ENCODE measurements around the gene IL10.

IL10 gene

GRCh38 chr1:206727981-206728696 is 44.2 kb downstream of the IL10 start:
- H3K4me3 ChIP-seq, result no peak overlapping the region
- H3K27ac ChIP-seq, result no peak overlapping the region
- TF ChIP-seq CTCF (IDR thresholded peaks at IDR 0.05), result no peak
- DNase-seq (ENCODE audit: low spot score), result no peak

- TF ChIP-seq CTCF (IDR thresholded peaks at IDR 0.05), result no peak
- peak; percentile 55 for DNase-seq (ENCODE audit: low spot score)
- H3K4me3 ChIP-seq, result no peak overlapping the region
- no peak overlapping the region for H3K27ac ChIP-seq
These were observed 47.0 kb downstream of the IL10 start for GRCh38 chr1:206725109-206725963.

GRCh38 chr1:206723805-206724472 is 48.4 kb downstream of the IL10 start:
- peak; percentile 82 for DNase-seq (ENCODE audit: low spot score)
- Histone ChIP-seq H3K4me3 (peak overlapping the region; percentile 19), H3K27ac (peak overlapping the region; percentile 57 to 79)
- TF ChIP-seq CTCF (IDR thresholded peaks at IDR 0.05), result no peak

GRCh38 chr1:206723462-206723804 is 48.9 kb downstream of the IL10 start:
- DNase-seq (ENCODE audit: low spot score), result no peak
- peak overlapping the region; percentile 57 to 79 for H3K27ac ChIP-seq
- H3K4me3 ChIP-seq, result peak overlapping the region; percentile 19
- no peak for TF ChIP-seq CTCF (IDR thresholded peaks at IDR 0.05)

- H3K27ac ChIP-seq, result peak overlapping the region in 1 of 2 donors; percentile 79
- H3K4me3 ChIP-seq, result no peak overlapping the region
- DNase-seq (ENCODE audit: low spot score), result peak; percentile 70
- no peak for TF ChIP-seq CTCF (IDR thresholded peaks at IDR 0.05)
These were observed 49.4 kb downstream of the IL10 start for GRCh38 chr1:206722751-206723461.

GRCh38 chr1:206721454-206721853 is 50.8 kb downstream of the IL10 start:
- H3K4me3 ChIP-seq, result no peak overlapping the region
- no peak for TF ChIP-seq CTCF (IDR thresholded peaks at IDR 0.05)
- DNase-seq (ENCODE audit: low spot score), result no peak
- H3K27ac ChIP-seq, result no peak overlapping the region
